ENCODE data around the gene TUNAR.

Gene TUNAR

DNA sequence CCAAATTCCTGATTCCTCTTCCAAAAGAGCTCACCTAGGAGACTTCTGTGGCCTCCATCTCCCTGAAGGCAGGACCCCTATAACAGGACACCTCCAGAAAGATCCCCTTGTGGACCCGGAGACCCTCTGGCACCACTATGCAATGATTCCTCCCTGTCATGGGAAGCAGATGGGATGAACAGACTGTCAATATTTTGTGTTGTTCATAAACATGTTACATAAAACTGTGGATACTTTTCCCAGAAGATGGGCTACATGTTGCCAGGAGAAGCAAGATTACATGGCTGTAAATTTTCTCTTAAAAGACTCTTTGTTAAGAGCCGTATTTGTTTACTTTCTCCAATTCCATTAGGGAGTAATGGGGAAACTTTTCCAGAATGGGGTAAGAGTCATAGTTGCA lies 52.1 kb downstream of the TUNAR start:
- TF ChIP-seq, protein P1, sequence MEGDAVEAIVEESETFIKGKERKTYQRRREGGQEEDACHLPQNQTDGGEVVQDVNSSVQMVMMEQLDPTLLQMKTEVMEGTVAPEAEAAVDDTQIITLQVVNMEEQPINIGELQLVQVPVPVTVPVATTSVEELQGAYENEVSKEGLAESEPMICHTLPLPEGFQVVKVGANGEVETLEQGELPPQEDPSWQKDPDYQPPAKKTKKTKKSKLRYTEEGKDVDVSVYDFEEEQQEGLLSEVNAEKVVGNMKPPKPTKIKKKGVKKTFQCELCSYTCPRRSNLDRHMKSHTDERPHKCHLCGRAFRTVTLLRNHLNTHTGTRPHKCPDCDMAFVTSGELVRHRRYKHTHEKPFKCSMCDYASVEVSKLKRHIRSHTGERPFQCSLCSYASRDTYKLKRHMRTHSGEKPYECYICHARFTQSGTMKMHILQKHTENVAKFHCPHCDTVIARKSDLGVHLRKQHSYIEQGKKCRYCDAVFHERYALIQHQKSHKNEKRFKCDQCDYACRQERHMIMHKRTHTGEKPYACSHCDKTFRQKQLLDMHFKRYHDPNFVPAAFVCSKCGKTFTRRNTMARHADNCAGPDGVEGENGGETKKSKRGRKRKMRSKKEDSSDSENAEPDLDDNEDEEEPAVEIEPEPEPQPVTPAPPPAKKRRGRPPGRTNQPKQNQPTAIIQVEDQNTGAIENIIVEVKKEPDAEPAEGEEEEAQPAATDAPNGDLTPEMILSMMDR (IDR thresholded peaks at IDR 0.05; ENCODE audit: low read depth, low read length): no peak
- Histone ChIP-seq H3K9me3 (no peaks in the 10 kb centered on the region), H3K4me3 (ENCODE audit: low read depth, low read length) (no peak overlapping the region), H3K27me3 (peaks cover 22% of the 10 kb centered on the region), H3K4me1 (no peaks in the 10 kb centered on the region), H3K36me3 (no peaks in the 10 kb centered on the region)
- no peak for DNase-seq

DNA sequence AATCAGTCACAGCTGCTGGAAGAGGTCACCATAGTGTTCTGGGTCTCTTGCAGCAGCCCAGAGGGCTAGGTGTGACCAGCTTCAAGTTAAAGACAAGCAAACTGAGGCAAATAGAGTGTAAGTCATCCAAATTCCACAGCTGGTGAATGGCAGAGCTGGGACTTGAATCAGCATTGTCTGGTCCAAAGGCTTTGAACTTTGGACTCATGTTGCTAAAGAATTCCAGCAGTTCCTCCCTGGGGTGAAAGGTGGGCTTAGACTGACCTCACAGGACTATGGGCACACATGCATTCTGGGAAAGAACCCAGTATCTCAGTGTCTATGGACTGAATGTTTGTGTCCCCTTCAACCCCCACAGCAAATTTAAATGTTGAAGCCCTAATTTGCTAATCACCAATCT lies 54.8 kb downstream of the TUNAR start:
- TF ChIP-seq, protein P1 (IDR thresholded peaks at IDR 0.05; ENCODE audit: low read depth, low read length): no peak

DNA sequence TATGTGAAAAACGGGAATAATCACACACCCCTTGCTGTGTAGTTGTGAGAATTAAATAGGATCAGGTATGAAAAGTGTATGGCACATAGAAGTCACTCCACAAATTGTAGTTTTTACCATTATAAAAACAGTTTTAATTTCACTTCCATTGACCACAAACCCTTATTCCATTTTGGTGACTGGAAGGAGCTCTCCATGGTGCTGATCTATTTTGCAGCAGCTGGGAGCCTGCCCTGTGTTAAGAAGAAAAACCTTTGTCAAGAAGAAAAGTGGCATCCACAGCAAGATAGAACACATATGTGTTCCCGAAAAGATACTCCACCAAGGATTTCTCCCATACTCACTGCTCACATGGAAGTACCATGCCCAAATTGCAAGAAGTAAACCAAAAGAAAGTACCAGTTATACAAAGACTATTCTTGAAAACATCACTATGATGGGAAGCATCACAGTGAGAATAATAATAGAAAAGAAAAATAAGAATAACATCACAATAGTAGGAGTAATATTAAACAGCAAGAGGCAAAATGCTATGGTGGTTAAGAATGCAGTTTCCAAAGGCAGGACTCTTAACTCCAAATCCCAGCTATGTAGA lies 58.7 kb downstream of the TUNAR start:
- Histone ChIP-seq H3K36me3 (no peaks in the 10 kb centered on the region), H3K4me3 (ENCODE audit: low read depth, low read length) (no peak overlapping the region), H3K9me3 (no peaks in the 10 kb centered on the region), H3K4me1 (no peaks in the 10 kb centered on the region), H3K27me3 (peaks cover 3% of the 10 kb centered on the region; the same call in 1 of the 2 replicates)
- DNase-seq: no peak
- TF ChIP-seq, protein P1 (IDR thresholded peaks at IDR 0.05; ENCODE audit: low read depth, low read length): no peak

More for the DNA sequence above, 54.8 kb downstream of the TUNAR start:
- no peaks in the 10 kb centered on the region for H3K36me3 ChIP-seq
- H3K9me3 ChIP-seq: no peaks in the 10 kb centered on the region
- H3K27me3 ChIP-seq: peaks cover 15% of the 10 kb centered on the region
- no peaks in the 10 kb centered on the region for H3K4me1 ChIP-seq
- no peak overlapping the region for H3K4me3 ChIP-seq (ENCODE audit: low read depth, low read length)
- no peak for DNase-seq

DNA sequence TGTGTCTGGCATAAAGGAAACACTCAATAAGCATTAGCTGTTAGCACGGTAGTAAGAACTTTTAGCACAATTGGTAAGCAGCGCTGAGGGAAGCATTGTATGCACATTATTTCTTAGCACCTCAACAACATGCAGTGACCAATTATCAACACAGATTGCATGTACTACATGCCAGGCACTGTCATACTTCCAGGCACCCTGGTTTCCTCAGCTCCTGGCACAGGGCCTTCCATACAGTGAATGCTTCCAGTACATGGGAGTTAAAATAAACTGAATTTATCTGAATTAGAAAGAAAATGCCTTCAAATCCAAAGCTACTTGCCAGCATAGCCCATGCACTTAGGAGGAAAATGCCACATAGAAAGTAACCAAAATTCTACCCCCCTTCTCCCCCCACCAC lies 59.4 kb downstream of the TUNAR start:
- DNase-seq: no peak
- Histone ChIP-seq H3K4me1 (no peaks in the 10 kb centered on the region), H3K36me3 (no peaks in the 10 kb centered on the region), H3K9me3 (no peaks in the 10 kb centered on the region), H3K4me3 (ENCODE audit: low read depth, low read length) (no peak overlapping the region), H3K27me3 (no peaks in the 10 kb centered on the region; the same call in 1 of the 2 replicates)
- TF ChIP-seq, protein P1 (IDR thresholded peaks at IDR 0.05; ENCODE audit: low read depth, low read length): no peak

DNA sequence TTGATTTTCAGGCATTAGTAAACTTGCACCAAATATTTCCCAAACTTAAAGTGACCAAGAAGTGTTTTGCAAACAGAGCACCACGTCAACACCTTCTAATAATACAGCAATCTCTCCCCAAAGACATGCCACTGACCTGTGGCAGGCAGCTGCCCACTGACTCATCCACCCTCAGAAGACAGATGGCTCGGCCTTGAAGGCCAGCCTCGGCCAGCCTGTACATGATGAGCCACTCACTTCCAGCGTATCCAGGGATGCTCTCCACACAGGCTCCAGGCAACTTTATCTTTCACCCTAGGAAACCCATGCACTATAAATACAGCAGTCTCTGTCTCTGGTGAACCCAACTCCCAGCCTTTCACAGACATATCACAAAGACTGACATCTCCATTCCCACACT lies 62.7 kb downstream of the TUNAR start:
- TF ChIP-seq, protein P1 (IDR thresholded peaks at IDR 0.05; ENCODE audit: low read depth, low read length): no peak
- no peaks in the 10 kb centered on the region for H3K9me3 ChIP-seq
- DNase-seq: no peak

DNA sequence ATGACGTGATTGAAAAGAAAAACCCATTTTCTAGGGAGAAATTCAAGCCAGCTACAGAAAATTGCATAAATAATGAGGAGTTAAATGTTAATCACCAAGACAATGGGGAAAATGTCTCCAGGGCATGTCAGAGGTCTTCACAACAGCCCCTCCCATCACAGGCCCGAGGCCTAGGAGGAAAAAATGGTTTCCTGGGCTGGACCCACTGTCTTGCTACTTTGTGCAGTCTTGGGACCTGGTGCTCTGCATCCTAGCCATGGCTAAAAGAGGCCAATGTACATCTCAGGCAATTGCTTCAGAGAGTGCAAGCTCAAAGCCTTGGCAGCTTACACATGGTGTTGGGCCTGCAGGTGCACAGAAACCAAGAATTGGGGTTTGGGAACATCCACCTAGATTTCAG lies 65.3 kb downstream of the TUNAR start:
- Histone ChIP-seq H3K9me3 (no peaks in the 10 kb centered on the region), H3K4me1 (no peaks in the 10 kb centered on the region), H3K27me3 (no peaks in the 10 kb centered on the region), H3K4me3 (ENCODE audit: low read depth, low read length) (no peak overlapping the region), H3K36me3 (no peaks in the 10 kb centered on the region)
- DNase-seq: no peak
- TF ChIP-seq, protein P1 (IDR thresholded peaks at IDR 0.05; ENCODE audit: low read depth, low read length): no peak

More for the DNA sequence above, 62.7 kb downstream of the TUNAR start:
- H3K4me3 ChIP-seq (ENCODE audit: low read depth, low read length): no peak overlapping the region
- H3K27me3 ChIP-seq: no peaks in the 10 kb centered on the region; the same call in 1 of the 2 replicates
- H3K36me3 ChIP-seq: no peaks in the 10 kb centered on the region
- H3K4me1 ChIP-seq: no peaks in the 10 kb centered on the region
